Neuronal stem cell (in vitro differentiated cells): Measurements from ENCODE around the gene GALNTL6.

ENCODE experiments used
- DNase-seq: peaks from one replicate; pipeline ENCODE4 v3.0.0-alpha.2; 2013; ENCODE audit warnings: low spot score
- H2AFZ ChIP-seq: one replicate; pipeline ENCODE4 v1.6.1; 2013; ENCODE audit warnings: mild to moderate bottlenecking, low read length, inconsistent platforms
- H2AK5ac ChIP-seq: 2 replicates; pipeline ENCODE4 v1.6.1; 2013; ENCODE audit warnings: low read depth, mild to moderate bottlenecking, inconsistent platforms, low read length, moderate library complexity, mixed read lengths
- H2BK120ac ChIP-seq: 2 replicates; pipeline ENCODE4 v1.6.1; 2013; ENCODE audit warnings: low read depth, mild to moderate bottlenecking, inconsistent platforms, low read length, moderate library complexity, mixed read lengths
- H2BK12ac ChIP-seq: one replicate; pipeline ENCODE4 v1.6.1; 2013; ENCODE audit warnings: low read length, inconsistent platforms
- H2BK15ac ChIP-seq: 2 replicates; pipeline ENCODE4 v1.6.1; 2013; ENCODE audit warnings: mild to moderate bottlenecking, low read length, inconsistent platforms, mixed read lengths
- H2BK5ac ChIP-seq: one replicate; pipeline ENCODE4 v1.6.1; 2013; ENCODE audit warnings: inconsistent platforms, mild to moderate bottlenecking, low read length, moderate library complexity
- H3K14ac ChIP-seq: one replicate; pipeline ENCODE4 v1.6.1; 2013; ENCODE audit warnings: low read length, inconsistent platforms
- H3K18ac ChIP-seq: 2 replicates; pipeline ENCODE4 v1.6.1; 2013; ENCODE audit warnings: low read length, inconsistent platforms
- H3K23ac ChIP-seq: 2 replicates; pipeline ENCODE4 v1.6.1; 2013; ENCODE audit warnings: low read depth, mild to moderate bottlenecking, mixed read lengths, low read length, inconsistent platforms; ENCODE audit not compliant: poor library complexity
- H3K27ac ChIP-seq: replicated peaks from 3 replicates; pipeline ENCODE4 v1.5.1; 2013; ENCODE audit warnings: low read length, inconsistent platforms
- H3K27me3 ChIP-seq, 3 experiments: 2 replicates each; pipeline ENCODE4 v1.6.1; 2013; ENCODE audit warnings: low read length in 3 of 3, mild to moderate bottlenecking in 2 of 3, inconsistent platforms in 1 of 3, low read depth in 1 of 3, mixed read lengths in 1 of 3, moderate library complexity in 1 of 3; ENCODE audit not compliant: control insufficient read depth in 3 of 3, insufficient read depth in 3 of 3
- H3K36me3 ChIP-seq, 2 donors: replicated peaks in 1 of 2; 2 replicates each; pipeline ENCODE4 v1.6.1; 2013; ENCODE audit warnings: low read length in 2 of 2; ENCODE audit not compliant: control insufficient read depth in 2 of 2, insufficient read depth in 2 of 2
- H3K4ac ChIP-seq: 2 replicates; pipeline ENCODE4 v1.6.1; 2013; ENCODE audit warnings: inconsistent platforms, mild to moderate bottlenecking, low read length, moderate library complexity
- H3K4me1 ChIP-seq, 2 donors: 1 replicate in 1 of 2; 2 replicates in 1 of 2; pipeline ENCODE4 v1.6.1; 2013; ENCODE audit warnings: low read length in 2 of 2, low read depth in 1 of 2; ENCODE audit not compliant: control insufficient read depth in 2 of 2, insufficient read depth in 1 of 2
- H3K4me2 ChIP-seq: one replicate; pipeline ENCODE4 v1.6.1; 2013; ENCODE audit warnings: mild to moderate bottlenecking, low read length, inconsistent platforms; ENCODE audit not compliant: insufficient read depth, poor library complexity, severe bottlenecking
- H3K4me3 ChIP-seq, 2 donors: 2 replicates each; pipeline ENCODE4 v1.5.1; 2013; ENCODE audit warnings: low read length in 2 of 2, mild to moderate bottlenecking in 2 of 2, inconsistent platforms in 1 of 2, moderate library complexity in 1 of 2
- H3K79me1 ChIP-seq: one replicate; pipeline ENCODE4 v1.6.1; 2013; ENCODE audit warnings: low read depth, mild to moderate bottlenecking, inconsistent platforms, low read length, moderate library complexity
- H3K9ac ChIP-seq: one replicate; pipeline ENCODE4 v1.6.1; 2013; ENCODE audit warnings: mild to moderate bottlenecking, low read depth, low read length, inconsistent platforms; ENCODE audit not compliant: poor library complexity
- H3K9me3 ChIP-seq, 2 donors: replicated peaks in 1 of 2; 2 replicates each; pipeline versions ENCODE3 to v1.6.1; 2013; ENCODE audit warnings: low read length in 2 of 2, mild to moderate bottlenecking in 2 of 2, inconsistent platforms in 1 of 2, low read depth in 1 of 2, mixed read lengths in 1 of 2, moderate library complexity in 1 of 2; ENCODE audit not compliant: control insufficient read depth in 2 of 2, insufficient read depth in 1 of 2
- H4K8ac ChIP-seq: one replicate; pipeline ENCODE4 v1.6.1; 2013; ENCODE audit warnings: low read depth, mild to moderate bottlenecking, inconsistent platforms, low read length, moderate library complexity
- H4K91ac ChIP-seq: one replicate; pipeline ENCODE4 v1.6.1; 2013; ENCODE audit warnings: low read length, low read depth, mild to moderate bottlenecking, inconsistent platforms; ENCODE audit not compliant: poor library complexity
- WGBS, 2 donors: extraction: QIAGEN DNeasy Blood & Tissue Kit; methylation state at CpG; one replicate each; pipeline ENCODE4 v1.1.7; 2013; ENCODE audit warnings: missing lambda C conversion rate in 2 of 2, mixed read lengths in 1 of 2; ENCODE audit not compliant: insufficient read length in 2 of 2, insufficient replicate concordance in 1 of 2; ENCODE audit errors: extremely low coverage in 2 of 2; 5-methylcytosine and 5-hydroxymethylcytosine counted together

Gene GALNTL6

GRCh38 chr4:172692701-172693100 is 879.5 kb downstream of the GALNTL6 start:
- Histone ChIP-seq H3K23ac (no peak overlapping the region), H3K36me3 (no peaks in the 10 kb centered on the region), H2BK12ac (no peak overlapping the region), H2AFZ (no peak overlapping the region), H4K91ac (no peak overlapping the region), H3K4ac (no peak overlapping the region), H3K9ac (no peak overlapping the region), H3K79me1 (no peaks in the 10 kb centered on the region), H2AK5ac (no peak overlapping the region), H3K4me1 (no peaks in the 10 kb centered on the region), H3K18ac (no peak overlapping the region), H3K4me2 (no peak overlapping the region), H3K14ac (no peak overlapping the region), H4K8ac (no peak overlapping the region), H3K4me3 (no peak overlapping the region), H2BK5ac (no peak overlapping the region), H2BK15ac (no peak overlapping the region), H3K9me3 (peaks cover 6 to 9% of the 10 kb centered on the region in 2 donors), H2BK120ac (no peak overlapping the region), H3K27ac (no peak overlapping the region), H3K27me3 (no peaks in the 10 kb centered on the region)
- WGBS, 2 donors: no CpG with 5 or more reads among the region's 2 CpGs
- no peak for DNase-seq

GRCh38 chr4:172698256-172698655 is 885.1 kb downstream of the GALNTL6 start:
- H3K4me2 ChIP-seq: no peak overlapping the region
- no peaks in the 10 kb centered on the region for H3K27me3 ChIP-seq
- no CpG with 5 or more reads among the region's 4 CpGs for WGBS, 2 donors
- no peak overlapping the region for H3K23ac ChIP-seq
- no peak overlapping the region for H3K9ac ChIP-seq
- no peak overlapping the region for H2BK120ac ChIP-seq
- H2BK5ac ChIP-seq: no peak overlapping the region
- H3K79me1 ChIP-seq: no peaks in the 10 kb centered on the region
- H3K4me1 ChIP-seq: no peaks in the 10 kb centered on the region
- H2AK5ac ChIP-seq: no peak overlapping the region
- no peaks in the 10 kb centered on the region for H3K36me3 ChIP-seq
- no peak overlapping the region for H2BK12ac ChIP-seq
- H3K18ac ChIP-seq: no peak overlapping the region
- H4K91ac ChIP-seq: no peak overlapping the region
- no peak overlapping the region for H3K27ac ChIP-seq
- H2BK15ac ChIP-seq: no peak overlapping the region
- no peaks in the 10 kb centered on the region for H3K9me3 ChIP-seq
- DNase-seq: no peak
- H3K14ac ChIP-seq: no peak overlapping the region
- H3K4me3 ChIP-seq: no peak overlapping the region
- H4K8ac ChIP-seq: no peak overlapping the region
- no peak overlapping the region for H2AFZ ChIP-seq
- no peak overlapping the region for H3K4ac ChIP-seq

- H3K14ac ChIP-seq: no peak overlapping the region
- no peak overlapping the region for H4K91ac ChIP-seq
- H3K23ac ChIP-seq: no peak overlapping the region
- no peak overlapping the region for H3K18ac ChIP-seq
- H2AK5ac ChIP-seq: no peak overlapping the region
- peaks cover 2 to 6% of the 10 kb centered on the region in 2 donors for H3K4me1 ChIP-seq
- peaks cover 5 to 17% of the 10 kb centered on the region in 2 donors for H3K9me3 ChIP-seq
- H2BK12ac ChIP-seq: no peak overlapping the region
- no peak overlapping the region for H3K4me3 ChIP-seq
- H2BK5ac ChIP-seq: no peak overlapping the region
- H3K4ac ChIP-seq: no peak overlapping the region
- no peaks in the 10 kb centered on the region for H3K79me1 ChIP-seq
- H3K27ac ChIP-seq: no peak overlapping the region
- H3K27me3 ChIP-seq: no peaks in the 10 kb centered on the region
- no peak overlapping the region for H3K4me2 ChIP-seq
- H3K9ac ChIP-seq: no peak overlapping the region
- no peak overlapping the region for H2BK15ac ChIP-seq
- H2BK120ac ChIP-seq: no peak overlapping the region
- no peak overlapping the region for H4K8ac ChIP-seq
- no peaks in the 10 kb centered on the region for H3K36me3 ChIP-seq
- no peak for DNase-seq
- H2AFZ ChIP-seq: no peak overlapping the region
Observed at GRCh38 chr4:172705565-172705964, 892.4 kb downstream of the GALNTL6 start.

- H3K4me1 ChIP-seq: peaks cover 3 to 6% of the 10 kb centered on the region in 2 donors
- DNase-seq: no peak
- no peak overlapping the region for H4K8ac ChIP-seq
- no peak overlapping the region for H3K4me3 ChIP-seq
- no peak overlapping the region for H2BK5ac ChIP-seq
- H3K36me3 ChIP-seq: no peaks in the 10 kb centered on the region
- no peak overlapping the region for H3K14ac ChIP-seq
- H4K91ac ChIP-seq: no peak overlapping the region
- H2BK120ac ChIP-seq: no peak overlapping the region
- H3K79me1 ChIP-seq: no peaks in the 10 kb centered on the region
- no peak overlapping the region for H2BK12ac ChIP-seq
- peaks cover 5 to 17% of the 10 kb centered on the region in 2 donors for H3K9me3 ChIP-seq
- H3K23ac ChIP-seq: no peak overlapping the region
- no peak overlapping the region for H3K4ac ChIP-seq
- no peak overlapping the region for H2BK15ac ChIP-seq
- no peak overlapping the region for H3K27ac ChIP-seq
- H3K9ac ChIP-seq: no peak overlapping the region
- no peak overlapping the region for H2AK5ac ChIP-seq
- no peaks in the 10 kb centered on the region for H3K27me3 ChIP-seq
- H3K18ac ChIP-seq: no peak overlapping the region
- no peak overlapping the region for H3K4me2 ChIP-seq
- H2AFZ ChIP-seq: no peak overlapping the region
Observed at GRCh38 chr4:172706000-172706399, 892.8 kb downstream of the GALNTL6 start.
